Naive thymus-derived CD4-positive, alpha-beta T cell (primary cell): ENCODE results near the gene MRPS30. TPM values are rescaled to one million over a fixed set of nuclear protein-coding genes. Genes with fewer than 3 reads are reported as not detected.
"Not testable (repeated sequence)": the region's sequence is repeated elsewhere in the genome, so short reads cannot be mapped to it uniquely, and the experiment has no call there.

ENCODE experiments used
- ATAC-seq: fragments of 150-1000 bp; cut with Tn5 transposase; 2 replicates; pipeline ENCODE4 v1.10.0; 2021; ENCODE audit warnings: mild to moderate bottlenecking, moderate library complexity
- CTCF ChIA-PET: fragments of 350-600 bp; sonication (Branson Sonifier 250); formaldehyde crosslinking; loops from one replicate; lab custom pipeline; 2021; ENCODE audit warnings: antibody characterized with exemption; lab: Charles Lee
- POLR2A ChIA-PET: fragments of 350-600 bp; sonication (Branson Sonifier 250); formaldehyde crosslinking; loops from one replicate; lab custom pipeline; 2021; ENCODE audit warnings: antibody characterized with exemption, inconsistent platforms; lab: Charles Lee
- DNase-seq, 9 donors: peaks; one replicate each; pipeline versions ENCODE4 v3.0.0 to v3.0.0-alpha.2; 2020 to 2022; ENCODE audit warnings: mixed read lengths in 1 of 9
- H3K27ac ChIP-seq: one replicate; pipeline ENCODE4 v1.7.0; 2013; ENCODE audit warnings: mild to moderate bottlenecking, low read depth, low read length, moderate library complexity
- H3K27me3 ChIP-seq, 2 donors: one replicate each; pipeline ENCODE4 v1.7.0; 2013; ENCODE audit warnings: low read length in 2 of 2, mild to moderate bottlenecking in 2 of 2, moderate library complexity in 2 of 2; ENCODE audit not compliant: control insufficient read depth in 2 of 2, insufficient read depth in 2 of 2
- H3K36me3 ChIP-seq, 3 experiments: 1 replicate in 2 of 3; 2 replicates in 1 of 3; pipeline ENCODE4 v1.7.0; 2013; ENCODE audit warnings: low read length in 3 of 3, mild to moderate bottlenecking in 3 of 3, moderate library complexity in 1 of 3; ENCODE audit not compliant: insufficient read depth in 3 of 3, control insufficient read depth in 2 of 3
- H3K4me1 ChIP-seq, 2 donors: one replicate each; pipeline ENCODE4 v1.7.0; 2013; ENCODE audit warnings: low read length in 2 of 2, mild to moderate bottlenecking in 2 of 2, moderate library complexity in 1 of 2; ENCODE audit not compliant: control insufficient read depth in 2 of 2, insufficient read depth in 2 of 2
- H3K4me3 ChIP-seq: 2 replicates; pipeline ENCODE4 v1.7.0; 2013; ENCODE audit warnings: mild to moderate bottlenecking, low read length
- H3K9me3 ChIP-seq, 3 experiments: 1 replicate in 2 of 3; 2 replicates in 1 of 3; pipeline ENCODE4 v1.7.0; 2013; ENCODE audit warnings: low read length in 3 of 3; ENCODE audit not compliant: control insufficient read depth in 2 of 3
- H3K27ac Mint-ChIP-seq, 9 donors: one replicate each; pipeline ENCODE4 v1.8.0; 2020 to 2022; ENCODE audit warnings: mixed read lengths in 9 of 9, mild to moderate bottlenecking in 8 of 9, moderate library complexity in 5 of 9, inconsistent platforms in 2 of 9
- H3K27me3 Mint-ChIP-seq, 5 donors: one replicate each; pipeline ENCODE4 v1.8.0; 2021 to 2022; ENCODE audit warnings: mixed read lengths in 5 of 5, mild to moderate bottlenecking in 1 of 5
- H3K36me3 Mint-ChIP-seq, 5 donors: one replicate each; pipeline ENCODE4 v1.8.0; 2020 to 2022; ENCODE audit warnings: mixed read lengths in 5 of 5, mild to moderate bottlenecking in 3 of 5, inconsistent platforms in 1 of 5
- H3K4me1 Mint-ChIP-seq, 7 donors: one replicate each; pipeline ENCODE4 v1.8.0; 2020 to 2022; ENCODE audit warnings: mixed read lengths in 7 of 7, mild to moderate bottlenecking in 3 of 7, inconsistent platforms in 1 of 7
- H3K4me3 Mint-ChIP-seq, 10 donors: one replicate each; pipeline ENCODE4 v1.8.0; 2020 to 2022; ENCODE audit warnings: mild to moderate bottlenecking in 10 of 10, mixed read lengths in 10 of 10, moderate library complexity in 6 of 10, inconsistent platforms in 2 of 10
- H3K9me3 Mint-ChIP-seq, 11 donors: one replicate each; pipeline ENCODE4 v1.8.0; 2020 to 2022; ENCODE audit warnings: mixed read lengths in 11 of 11, mild to moderate bottlenecking in 4 of 11, inconsistent platforms in 1 of 11, moderate library complexity in 1 of 11
- intact Hi-C, 2 donors: fragments of 100-400 bp; cut with micrococcal nuclease; formaldehyde crosslinking; loops; one replicate each; pipeline ENCODE4 v1.15.1; 2023
- polyA plus RNA-seq, 2 donors: library from polyadenylated mRNA; unstranded; fragments of 300-500 nt; fragmentation: Illumina TruSeq; gene quantifications; one replicate each; pipeline ENCODE4 v1.2.3, GENCODE V29; 2021
- total RNA-seq, 6 experiments: library from RNA in 5 of 6; stranded (reverse) in 5 of 6; gene quantifications; 1 replicate in 5 of 6; 2 replicates in 1 of 6; pipeline ENCODE4 v1.2.3 and lab custom pipeline; 2021 to 2026

The MRPS30 gene
- total RNA-seq (10 to 100 TPM; 31.1 to 61.0 (median 47.1) TPM), polyA plus RNA-seq (10 to 100 TPM; 55.4 to 89.5 TPM), total RNA-seq (lab: John Stamatoyannopoulos, UW) (44.3 reads per million, percentile 68 among the genes with 10 or more reads in this experiment)

GRCh38 chr5:44808435-44809214 is at the start of gene MRPS30:
MRPS30 (plus strand) TSS chr5:44808947; CDS start chr5:44808963, 16 bp downstream.
- intact Hi-C loops = loop anchor here (1.0 to 10.0 kb wide), 10 partner anchors 66 to 1764 kb away; partner anchors contain the start of genes ZNF131 (in 2 of the 2), ANXA2R (in 1 of the 2), HMGCS1 (in 1 of the 2) and NNT (in 1 of the 2)
- H3K27me3 ChIP-seq = no peaks in the 10 kb centered on the region
- ChIA-PET POLR2A (interaction anchor here (0.9 to 1.4 kb wide), 2 partner anchors 68 to 1324 kb away, joined by 4 to 5 read pairs; partner anchors contain the start of gene TMEM267), CTCF (no interaction called here)
- Mint-ChIP-seq H3K27me3 (peaks cover 0 to 5% (median 3%) of the 10 kb centered on the region in 5 donors), H3K4me1 (peaks cover 12 to 53% (median 36%) of the 10 kb centered on the region in 7 donors), H3K27ac (peak within 1 kb of the TSS; percentile 84 to 98 (median 95)), H3K4me3 (peak within 1 kb of the TSS; percentile 86 to 98 (median 96)), H3K9me3 (no peaks in the 10 kb centered on the region), H3K36me3 (peaks cover 0 to 14% (median 5%) of the 10 kb centered on the region in 5 donors)
- peak within 1 kb of the TSS; percentile 85 for H3K4me3 ChIP-seq
- peak; percentile 98 for ATAC-seq
- peaks cover 0 to 20% of the 10 kb centered on the region in 2 donors for H3K4me1 ChIP-seq
- peaks cover 0 to 12% (median 3%) of the 10 kb centered on the region in 3 experiments for H3K36me3 ChIP-seq
- peak within 1 kb of the TSS; percentile 81 for H3K27ac ChIP-seq
- H3K9me3 ChIP-seq = no peaks in the 10 kb centered on the region
- DNase-seq = peak; percentile 65 to 96 (median 94)

DNA sequence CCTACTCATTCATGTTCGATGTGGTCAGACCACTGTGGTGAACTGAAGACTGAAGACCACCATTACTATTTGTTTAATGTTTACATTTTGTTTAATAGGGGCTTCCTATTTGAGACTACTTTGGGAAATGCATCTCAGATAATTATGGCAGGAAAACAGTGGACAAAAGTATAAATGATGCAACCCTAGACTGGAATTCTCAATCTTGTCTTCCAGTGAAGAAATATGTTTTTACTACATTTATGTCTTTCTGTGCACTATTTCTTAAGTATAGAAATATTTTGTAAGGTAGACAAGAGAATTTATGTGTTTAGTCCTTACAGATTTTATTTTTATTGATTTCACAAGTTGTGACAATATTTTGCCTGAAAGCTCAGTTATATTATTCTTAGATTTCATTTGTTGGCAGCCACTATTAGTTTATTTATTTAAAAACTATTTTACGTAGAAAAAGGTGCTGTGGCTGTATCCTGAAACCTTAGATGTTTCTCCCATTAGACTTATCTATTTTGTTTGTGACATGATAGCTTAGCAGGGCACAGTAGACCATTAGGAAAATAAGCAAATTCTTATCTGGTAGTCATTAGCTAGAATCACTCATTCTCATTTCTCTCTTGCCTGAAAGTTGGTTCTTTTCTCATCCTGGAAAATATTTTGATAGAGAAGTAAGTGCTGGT is 39.4 kb upstream of the MRPS30 start:
- no peaks in the 10 kb centered on the region for H3K9me3 ChIP-seq
- Mint-ChIP-seq H3K27me3 (peaks cover 11 to 28% (median 16%) of the 10 kb centered on the region in 5 donors), H3K4me1 (no peaks in the 10 kb centered on the region), H3K4me3 (no peak overlapping the region), H3K27ac (no peak overlapping the region), H3K9me3 (no peaks in the 10 kb centered on the region), H3K36me3 (no peaks in the 10 kb centered on the region)
- no peak overlapping the region for H3K27ac ChIP-seq
- DNase-seq = no peak
- H3K4me3 ChIP-seq = no peak overlapping the region
- H3K36me3 ChIP-seq = no peaks in the 10 kb centered on the region
- H3K27me3 ChIP-seq = no peaks in the 10 kb centered on the region
- intact Hi-C loops = no loop called here
- ChIA-PET POLR2A (no interaction called here), CTCF (no interaction called here)
- no peaks in the 10 kb centered on the region for H3K4me1 ChIP-seq
- no peak for ATAC-seq

DNA sequence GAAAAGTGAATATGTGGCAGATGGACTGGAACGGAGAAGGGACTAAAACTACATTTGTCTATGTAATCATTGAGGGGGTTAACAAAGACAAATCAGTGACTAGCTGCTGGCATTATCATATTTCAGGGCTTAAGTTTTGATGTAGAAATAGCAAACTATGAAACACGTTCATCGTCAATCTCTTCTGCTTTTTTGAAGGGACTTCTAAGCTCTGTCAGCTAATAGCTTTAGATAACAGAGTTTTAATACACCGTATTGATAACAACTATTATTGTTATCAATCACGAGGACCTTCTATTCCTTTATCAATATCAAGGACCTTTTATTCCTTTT is 38.9 kb upstream of the MRPS30 start:
- Mint-ChIP-seq H3K27ac (no peak overlapping the region), H3K4me3 (no peak overlapping the region), H3K27me3 (peaks cover 11 to 28% (median 16%) of the 10 kb centered on the region in 5 donors), H3K4me1 (no peaks in the 10 kb centered on the region), H3K36me3 (no peaks in the 10 kb centered on the region), H3K9me3 (no peaks in the 10 kb centered on the region)
- Histone ChIP-seq H3K27me3 (no peaks in the 10 kb centered on the region), H3K9me3 (no peaks in the 10 kb centered on the region), H3K27ac (no peak overlapping the region), H3K4me3 (no peak overlapping the region), H3K4me1 (no peaks in the 10 kb centered on the region), H3K36me3 (no peaks in the 10 kb centered on the region)
- ChIA-PET CTCF (no interaction called here), POLR2A (no interaction called here)
- intact Hi-C loops = loop anchor here (5.0 to 10.0 kb wide), 2 partner anchors 1135 to 1663 kb away; no protein-coding TSS in a partner anchor
- no peak for DNase-seq
- no peak for ATAC-seq

DNA sequence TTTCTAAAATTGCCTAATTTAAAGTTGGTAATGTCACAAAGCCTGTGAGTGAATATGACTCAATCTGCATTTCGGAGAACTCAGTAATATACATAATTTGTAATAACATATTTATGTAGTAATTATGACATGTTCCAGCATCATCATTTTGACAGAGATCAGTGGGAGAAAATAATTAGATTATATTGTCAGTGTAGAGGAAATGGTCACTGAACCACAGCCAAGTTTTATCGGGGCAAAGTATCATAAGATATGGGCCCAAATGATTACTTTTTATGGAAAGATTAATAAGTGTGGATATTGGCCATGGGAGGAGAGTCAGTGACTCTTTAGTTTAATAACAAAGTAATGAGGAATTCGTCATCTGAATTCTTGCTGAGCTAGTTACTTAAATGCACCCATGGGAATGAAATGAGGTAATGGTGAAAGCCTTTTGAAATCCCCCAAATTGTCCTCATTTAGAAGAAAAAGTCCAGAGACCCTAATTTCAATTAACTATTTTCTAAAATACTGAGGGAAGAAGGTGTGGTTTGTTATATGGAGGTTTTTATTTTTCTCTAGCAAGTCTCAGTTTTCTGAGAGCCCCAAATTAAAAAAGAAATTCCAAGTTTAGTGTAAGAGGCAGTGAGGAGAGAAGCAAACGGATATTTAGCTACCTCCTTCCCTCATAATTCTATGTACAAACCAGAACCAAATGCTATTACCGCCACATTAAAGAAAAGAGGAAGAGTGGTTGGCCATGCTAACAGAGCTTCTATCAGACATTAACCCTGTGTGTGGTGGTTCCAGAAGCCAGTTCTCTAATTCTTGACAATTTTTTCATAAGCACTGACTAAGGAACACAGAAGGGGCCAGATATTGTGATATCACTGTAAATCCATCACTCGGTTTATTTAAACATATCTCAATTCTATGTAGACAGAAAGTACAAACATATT is 37.7 kb upstream of the MRPS30 start:
- DNase-seq (no peak), ATAC-seq (no peak)
- Mint-ChIP-seq H3K36me3 (no peaks in the 10 kb centered on the region), H3K9me3 (no peaks in the 10 kb centered on the region), H3K4me3 (no peak overlapping the region), H3K27ac (no peak overlapping the region), H3K27me3 (peaks cover 11 to 28% (median 16%) of the 10 kb centered on the region in 5 donors), H3K4me1 (no peaks in the 10 kb centered on the region)
- intact Hi-C loops = loop anchor here (5.0 to 10.0 kb wide), 2 partner anchors 1136 to 1664 kb away; no protein-coding TSS in a partner anchor
- no peak overlapping the region for H3K27ac ChIP-seq
- POLR2A ChIA-PET = no interaction called here
- H3K4me3 ChIP-seq = no peak overlapping the region
- no peaks in the 10 kb centered on the region for H3K9me3 ChIP-seq
- no peaks in the 10 kb centered on the region for H3K4me1 ChIP-seq
- no peaks in the 10 kb centered on the region for H3K36me3 ChIP-seq
- H3K27me3 ChIP-seq = no peaks in the 10 kb centered on the region
- CTCF ChIA-PET = no interaction called here

DNA sequence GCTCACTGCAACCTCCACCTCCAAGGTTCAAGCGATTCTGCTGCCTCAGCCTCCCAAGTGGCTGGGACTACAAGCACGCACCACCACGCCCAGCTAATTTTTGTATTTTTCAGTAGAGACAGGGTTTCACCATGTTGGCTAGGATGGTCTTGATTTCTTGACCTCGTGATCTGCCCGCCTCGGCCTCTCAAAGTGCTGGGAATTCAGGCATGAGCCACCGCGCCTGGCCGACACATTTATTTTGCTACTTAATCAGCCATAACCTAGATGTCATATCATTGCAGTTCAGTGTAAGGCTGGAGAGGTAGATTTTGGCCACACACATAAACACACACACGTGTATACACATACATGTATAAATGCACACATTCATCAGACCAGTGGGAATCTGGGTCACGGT is 36.4 kb upstream of the MRPS30 start:
- POLR2A ChIA-PET, H3K4me1 ChIP-seq: not testable (repeated sequence)

More for the DNA sequence above, 36.4 kb upstream of the MRPS30 start:
- ATAC-seq, H3K4me3 ChIP-seq, H3K27me3 ChIP-seq, H3K4me3 Mint-ChIP-seq, H3K36me3 Mint-ChIP-seq, H3K27ac Mint-ChIP-seq, H3K4me1 Mint-ChIP-seq, H3K27ac ChIP-seq, H3K9me3 Mint-ChIP-seq, H3K36me3 ChIP-seq, H3K9me3 ChIP-seq, CTCF ChIA-PET, DNase-seq: not testable (repeated sequence)
- peaks cover 7 to 25% (median 16%) of the 10 kb centered on the region in 5 donors for H3K27me3 Mint-ChIP-seq
- intact Hi-C loops = loop anchor here (5.0 to 10.0 kb wide), 2 partner anchors 1138 to 1665 kb away; no protein-coding TSS in a partner anchor
